GM12874 (cell line): Measurements from ENCODE around the gene ATXN10.

Source experiments
- CTCF ChIP-seq: IDR thresholded peaks from 2 replicates; pipeline ENCODE4 v1.5.1; 2011; ENCODE audit warnings: low read depth, mild to moderate bottlenecking, control low read depth, low read length, moderate library complexity; ENCODE audit not compliant: insufficient read depth

Gene ATXN10

GRCh38 chr22:45743687-45744086 is 72.1 kb downstream of the ATXN10 start:
- no peak for TF ChIP-seq CTCF

GRCh38 chr22:45744442-45744841 is 72.8 kb downstream of the ATXN10 start:
- no peak for TF ChIP-seq CTCF

GRCh38 chr22:45750626-45751025 is 79.0 kb downstream of the ATXN10 start:
- TF ChIP-seq CTCF, result no peak

- no peak for TF ChIP-seq CTCF
These were observed 80.4 kb downstream of the ATXN10 start for GRCh38 chr22:45752036-45752435.

- no peak for TF ChIP-seq CTCF
These were observed 83.2 kb downstream of the ATXN10 start for GRCh38 chr22:45754822-45755221.

- no peak for TF ChIP-seq CTCF
These were observed 84.9 kb downstream of the ATXN10 start for GRCh38 chr22:45756558-45756957.

- TF ChIP-seq CTCF, result no peak
These were observed 85.4 kb downstream of the ATXN10 start for GRCh38 chr22:45757068-45757467.

- no peak for TF ChIP-seq CTCF
These were observed 86.3 kb downstream of the ATXN10 start for GRCh38 chr22:45757936-45758335.
